Measurements from ENCODE around the gene FAM25G. TPM values are rescaled to one million over a fixed set of nuclear protein-coding genes. Genes with fewer than 3 reads are reported as not detected.

The FAM25G gene
- total and polyA plus RNA-seq, 9 of the 15 experiments (the other 6 are each of a cell fraction or from before 2014, with no cell fraction given) = not detected

- Histone ChIP-seq H3K79me2 (ENCODE audit: control insufficient read depth, insufficient read depth, low read length) (no peaks in the 10 kb centered on the region), H3K36me3 (ENCODE audit: control insufficient read depth, insufficient read depth, low read length) (no peaks in the 10 kb centered on the region), H3K27me3 (ENCODE audit: control insufficient read depth in 2 of 2, insufficient read depth in 2 of 2, low read length in 2 of 2) (peaks cover 11 to 25% of the 10 kb centered on the region in 2 experiments; a peak in 4 of 5 replicates), H3K4me1 (replicated peaks in 1 of 2; ENCODE audit: control insufficient read depth in 2 of 2, insufficient read depth in 2 of 2, low read length in 2 of 2) (no peaks in the 10 kb centered on the region), H4K20me1 (replicated peaks; ENCODE audit: control insufficient read depth, insufficient read depth, low read length) (no peaks in the 10 kb centered on the region; the same call in 1 of the 2 replicates), H3K27ac (ENCODE audit: extremely low read depth, low read depth, low read length) (no peak overlapping the region), H3K4me3 (no peak overlapping the region), H3K9ac (ENCODE audit: insufficient read depth in 1 of 2, low read depth in 2 of 2, low read length in 2 of 2) (no peak overlapping the region), H3K9me1 (ENCODE audit: control insufficient read depth, insufficient read depth, low read length) (no peaks in the 10 kb centered on the region), H2AFZ (ENCODE audit: low read depth, low read length) (no peak overlapping the region), H3K4me2 (ENCODE audit: insufficient read depth, low read length) (no peak overlapping the region), H3K9me3 (replicated peaks; ENCODE audit: control insufficient read depth, insufficient read depth, low read depth, low read length) (no peaks in the 10 kb centered on the region)
- ATAC-seq = no peak
- ChIA-PET CTCF (ENCODE audit: low intra/inter-chr PET ratio) (no interaction called here), POLR2A (no interaction called here)
- in situ Hi-C loops (cut with MboI) (loop anchor here (25.0 kb wide), 1 partner anchor 115 kb away; no protein-coding TSS in a partner anchor), intact Hi-C loops (cut with micrococcal nuclease) (no loop called here)
- 2% methylated on average over 4 of the region's 4 CpGs for WGBS (ENCODE audit: insufficient coverage, low coverage, missing lambda C conversion rate)
- no peak for FAIRE-seq
- TF ChIP-seq STAG1 (CRISPR knock-in tag; IDR thresholded peaks at IDR 0.05; ENCODE audit: borderline replicate concordance) (0 out of 2 replicates have a peak, but pooled peaks have one; percentile 20), PCBP1 (IDR thresholded peaks at IDR 0.05; ENCODE audit: low read depth, low read length, poor library complexity, severe bottlenecking) (no peak)
- DNase-seq (ENCODE audit: extremely low read depth in 1 of 4, low spot score in 3 of 4) = peak in 1 of 4 experiments; percentile 1
- BruUV-seq (replicated peaks) = no TSS peak
These were observed 44.3 kb downstream of the FAM25G start for GRCh38 chr10:47447209-47447608.

GRCh38 chr10:47445720-47446119 is 45.8 kb downstream of the FAM25G start:
- BruUV-seq (replicated peaks) = no TSS peak
- in situ Hi-C loops (cut with MboI) (loop anchor here (25.0 kb wide), 1 partner anchor 117 kb away; no protein-coding TSS in a partner anchor), intact Hi-C loops (cut with micrococcal nuclease) (no loop called here)
- H2AFZ ChIP-seq (ENCODE audit: low read depth, low read length) = no peak overlapping the region
- ChIA-PET CTCF (ENCODE audit: low intra/inter-chr PET ratio) (no interaction called here), POLR2A (no interaction called here)
- no peak overlapping the region for H3K4me2 ChIP-seq (ENCODE audit: insufficient read depth, low read length)
- H3K9me1 ChIP-seq (ENCODE audit: control insufficient read depth, insufficient read depth, low read length) = no peaks in the 10 kb centered on the region
- no peaks in the 10 kb centered on the region for H3K4me1 ChIP-seq (replicated peaks in 1 of 2; ENCODE audit: control insufficient read depth in 2 of 2, insufficient read depth in 2 of 2, low read length in 2 of 2)
- H3K4me3 ChIP-seq = no peak overlapping the region
- 5% methylated on average over 1 of the region's 1 CpG for WGBS (ENCODE audit: insufficient coverage, low coverage, missing lambda C conversion rate)
- H3K79me2 ChIP-seq (ENCODE audit: control insufficient read depth, insufficient read depth, low read length) = no peaks in the 10 kb centered on the region
- ATAC-seq (no peak), FAIRE-seq (no peak), DNase-seq (ENCODE audit: extremely low read depth in 1 of 4, low spot score in 3 of 4) (no peak)
- H4K20me1 ChIP-seq (replicated peaks; ENCODE audit: control insufficient read depth, insufficient read depth, low read length) = no peaks in the 10 kb centered on the region; the same call in 1 of the 2 replicates
- H3K27me3 ChIP-seq (ENCODE audit: control insufficient read depth in 2 of 2, insufficient read depth in 2 of 2, low read length in 2 of 2) = peaks cover 0 to 10% of the 10 kb centered on the region in 2 experiments; a peak in 4 of 5 replicates
- H3K27ac ChIP-seq (ENCODE audit: extremely low read depth, low read depth, low read length) = no peak overlapping the region
- no peaks in the 10 kb centered on the region for H3K9me3 ChIP-seq (replicated peaks; ENCODE audit: control insufficient read depth, insufficient read depth, low read depth, low read length)
- no peaks in the 10 kb centered on the region for H3K36me3 ChIP-seq (ENCODE audit: control insufficient read depth, insufficient read depth, low read length)
- no peak overlapping the region for H3K9ac ChIP-seq (ENCODE audit: insufficient read depth in 1 of 2, low read depth in 2 of 2, low read length in 2 of 2)
- TF ChIP-seq ZNF507 (tag; conservative IDR thresholded peaks at IDR 0.05) (no peak), SRSF3 (IDR thresholded peaks at IDR 0.05; ENCODE audit: insufficient read depth, low read length) (no peak), WHSC1 (IDR thresholded peaks at IDR 0.05; ENCODE audit: low read length) (no peak), HES1 (IDR thresholded peaks at IDR 0.05; ENCODE audit: low read depth) (no peak), SLC30A9 (CRISPR knock-in tag; IDR thresholded peaks at IDR 0.05) (no peak), CAMTA2 (CRISPR knock-in tag; conservative IDR thresholded peaks at IDR 0.05) (no peak), NR2C2 (CRISPR knock-in tag; IDR thresholded peaks at IDR 0.05) (no peak), NR2C2 (tag; IDR thresholded peaks at IDR 0.05) (no peak), ZBTB26 (CRISPR knock-in tag; IDR thresholded peaks at IDR 0.05) (no peak), MBD1 (CRISPR knock-in tag; IDR thresholded peaks at IDR 0.05) (no peak), NCOA4 (IDR thresholded peaks at IDR 0.05; ENCODE audit: partially characterized antibody) (no peak), SAFB (IDR thresholded peaks at IDR 0.05; ENCODE audit: borderline replicate concordance, low read depth, low read length) (no peak)

Data from K562 (cell line).